Measurements from ENCODE around the gene CYP4F11.
"Not testable (repeated sequence)": the region's sequence is repeated elsewhere in the genome, so short reads cannot be mapped to it uniquely, and the experiment has no call there.

The CYP4F11 gene

GRCh38 chr19:15922021-15922420, 12.3 kb downstream of the CYP4F11 start:
- DNase-seq: no peak

GRCh38 chr19:15919243-15919642, 15.1 kb downstream of the CYP4F11 start:
- no peak for DNase-seq

- DNase-seq: no peak
Observed at GRCh38 chr19:15915109-15915508, 19.2 kb downstream of the CYP4F11 start.

DNA sequence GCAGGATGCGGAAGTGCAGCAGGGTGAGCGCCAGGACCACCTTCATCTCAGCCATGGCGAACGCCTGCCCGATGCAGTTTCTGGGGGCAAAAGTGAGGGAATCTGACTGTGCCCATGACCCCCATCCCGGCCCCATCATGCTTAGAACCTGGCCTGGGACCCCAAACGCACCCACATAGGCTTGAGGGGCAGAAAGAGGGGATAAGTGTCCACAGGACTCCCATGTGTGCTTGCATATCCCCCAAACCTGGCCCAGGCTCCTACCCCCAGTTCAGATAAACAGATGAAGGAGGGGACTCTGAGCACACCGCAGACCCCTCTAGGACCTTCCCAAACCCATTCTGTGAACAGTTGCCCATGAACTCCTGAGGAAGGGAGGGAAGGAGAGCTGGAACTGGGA, 20.5 kb downstream of the CYP4F11 start:
- no peak for DNase-seq

DNA sequence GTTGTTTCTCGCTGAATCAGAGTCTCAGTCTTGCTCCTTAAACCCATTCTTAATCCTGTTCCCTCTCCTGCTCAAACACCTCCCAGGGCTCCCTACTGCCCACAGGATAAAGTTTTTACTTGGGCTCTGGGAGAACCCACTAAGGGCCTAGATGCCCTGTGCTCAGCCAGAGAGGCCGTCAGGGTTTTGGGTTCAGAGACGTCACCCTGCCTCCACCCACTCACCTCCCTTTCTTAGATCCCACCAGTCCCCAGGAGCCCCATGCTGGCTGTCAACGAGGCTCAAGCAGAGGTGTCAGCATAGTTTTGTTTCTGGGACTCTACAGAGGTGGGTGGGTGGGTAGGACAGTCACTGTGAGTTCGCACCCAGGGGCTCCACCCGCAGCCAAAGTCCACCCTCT, 20.9 kb downstream of the CYP4F11 start:
- DNase-seq: no peak

- no peak for DNase-seq
Observed at GRCh38 chr19:15911599-15912235, 22.6 kb downstream of the CYP4F11 start.

- DNase-seq: no peak
Observed at GRCh38 chr19:15905026-15905425, 29.3 kb downstream of the CYP4F11 start.

DNA sequence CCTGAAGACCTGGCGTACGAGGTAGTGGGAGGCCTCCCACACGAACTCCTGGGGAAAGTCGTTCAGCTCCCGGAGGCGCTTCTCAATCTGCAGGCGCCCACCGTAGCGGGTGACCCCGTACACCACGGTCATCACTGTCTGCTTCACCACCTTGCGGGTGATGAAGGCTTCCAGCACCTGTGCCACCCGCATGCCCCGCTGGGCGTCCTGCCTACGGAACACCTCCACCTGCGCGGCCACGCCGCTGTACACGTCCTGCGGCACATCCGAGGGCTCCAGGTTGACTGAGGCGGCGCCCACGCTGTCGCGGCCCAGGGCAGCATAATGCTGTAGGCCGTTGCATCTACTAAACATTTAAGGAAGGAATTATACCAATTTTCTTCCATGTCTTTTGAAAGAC, 31.4 kb downstream of the CYP4F11 start:
- not testable (repeated sequence) for DNase-seq

- DNase-seq: no peak
Observed at GRCh38 chr19:15902254-15902653, 32.1 kb downstream of the CYP4F11 start.

GRCh38 chr19:15900504-15900903, 33.8 kb downstream of the CYP4F11 start:
- DNase-seq: no peak

DNA sequence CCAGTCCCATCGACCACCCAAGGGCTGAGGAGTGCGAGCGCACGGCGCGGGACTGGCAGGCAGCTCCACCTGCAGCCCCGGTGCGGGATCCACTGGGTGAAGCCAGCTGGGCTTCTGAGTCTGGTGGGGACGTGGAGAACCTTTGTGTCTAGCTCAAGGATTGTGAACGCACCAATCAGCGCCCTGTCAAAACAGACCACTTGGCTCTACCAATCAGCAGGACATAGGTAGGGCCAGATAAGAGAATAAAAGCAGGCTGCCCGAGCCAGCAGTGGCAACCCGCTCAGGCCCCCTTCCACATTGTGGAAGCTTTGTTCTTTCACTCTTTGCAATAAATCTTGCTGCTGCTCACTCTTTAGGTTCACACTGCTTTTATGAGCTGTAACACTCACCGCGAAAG, 34.3 kb downstream of the CYP4F11 start:
- not testable (repeated sequence) for DNase-seq

- DNase-seq: not testable (repeated sequence)
Observed at GRCh38 chr19:15899561-15899960, 34.8 kb downstream of the CYP4F11 start.

DNA sequence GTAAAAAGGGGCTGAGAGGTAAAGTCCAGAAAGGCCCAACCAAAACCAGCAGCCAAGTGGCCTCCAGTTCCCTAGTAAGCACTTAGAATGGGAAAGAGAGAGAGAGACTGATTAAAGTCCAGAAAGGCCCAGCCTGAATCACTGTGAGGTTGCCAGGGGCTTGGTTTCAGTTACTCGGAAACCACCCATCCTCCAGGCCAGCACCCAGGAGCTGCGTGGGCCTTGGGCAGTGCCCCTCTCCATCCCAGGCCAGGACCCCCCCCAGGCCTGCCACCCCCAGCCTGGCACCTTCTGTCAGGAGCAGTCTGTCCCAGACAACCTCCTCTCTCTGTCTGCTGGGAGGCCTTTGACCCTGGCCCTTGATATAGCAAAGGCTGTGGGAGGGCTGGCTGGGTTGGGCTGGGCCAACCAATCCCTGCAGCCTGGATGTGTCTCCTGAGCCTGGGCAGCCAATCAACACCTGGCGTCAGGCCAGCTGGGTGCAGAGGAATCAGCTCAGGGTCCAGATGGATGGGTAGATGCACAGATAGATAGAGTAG, 36.5 kb downstream of the CYP4F11 start, which contains the start of gene CYP4F2:
Gene CYP4F2, minus strand, starts transcription at position 337 of the 539 bp plus-strand sequence. CDS start 463 bp downstream, outside the sequence.
- DNase-seq: no peak

GRCh38 chr19:15897026-15897737, 37.1 kb downstream of the CYP4F11 start:
- DNase-seq: no peak

- DNase-seq: no peak
Observed at GRCh38 chr19:15895876-15896430, 38.4 kb downstream of the CYP4F11 start.

GRCh38 chr19:15894359-15894758, 40.0 kb downstream of the CYP4F11 start:
- no peak for DNase-seq

GRCh38 chr19:15893477-15893876, 40.9 kb downstream of the CYP4F11 start:
- no peak for DNase-seq

DNA sequence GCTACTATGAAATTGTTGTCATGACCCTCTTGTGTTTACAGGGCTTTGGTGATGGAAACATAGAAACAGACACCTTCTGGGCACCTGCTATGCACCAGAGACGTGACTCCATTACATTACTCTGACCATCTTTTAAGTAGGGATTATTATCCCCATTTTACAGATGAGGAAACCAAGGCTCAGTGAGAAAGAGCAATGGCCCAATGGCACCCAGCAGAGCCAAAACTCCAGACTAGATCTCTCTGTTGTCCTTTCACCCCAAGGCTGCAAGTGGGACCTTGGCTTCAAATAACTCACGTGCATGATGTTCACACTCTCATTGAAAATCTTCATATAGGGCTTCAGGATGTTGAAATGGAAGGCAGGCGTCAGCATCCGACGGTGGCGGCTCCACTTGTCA, 42.3 kb downstream of the CYP4F11 start:
- DNase-seq: no peak

GRCh38 chr19:15891434-15891833, 42.9 kb downstream of the CYP4F11 start:
- no peak for DNase-seq

DNA sequence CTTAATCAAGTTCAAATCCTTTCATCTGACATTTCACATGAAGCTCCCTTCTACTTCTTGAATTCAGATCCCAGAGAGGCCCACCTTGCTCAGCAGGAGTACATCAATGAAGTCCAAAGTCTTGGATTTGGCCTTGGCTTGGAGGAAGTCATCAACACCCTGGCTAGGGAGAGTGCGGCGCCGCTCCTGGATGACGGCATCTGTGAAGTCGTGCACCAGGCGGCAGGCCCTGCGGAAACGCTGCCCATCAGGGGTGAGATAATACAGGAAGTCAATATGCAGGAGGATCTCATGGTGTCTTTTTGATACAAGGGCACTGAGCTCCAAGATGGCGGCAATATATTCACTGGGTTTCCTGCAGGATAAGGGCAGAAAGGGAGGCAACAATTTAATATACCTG, 45.0 kb downstream of the CYP4F11 start:
- DNase-seq: not testable (repeated sequence)

GRCh38 chr19:15885919-15886318, 48.4 kb downstream of the CYP4F11 start:
- no peak for DNase-seq

DNA sequence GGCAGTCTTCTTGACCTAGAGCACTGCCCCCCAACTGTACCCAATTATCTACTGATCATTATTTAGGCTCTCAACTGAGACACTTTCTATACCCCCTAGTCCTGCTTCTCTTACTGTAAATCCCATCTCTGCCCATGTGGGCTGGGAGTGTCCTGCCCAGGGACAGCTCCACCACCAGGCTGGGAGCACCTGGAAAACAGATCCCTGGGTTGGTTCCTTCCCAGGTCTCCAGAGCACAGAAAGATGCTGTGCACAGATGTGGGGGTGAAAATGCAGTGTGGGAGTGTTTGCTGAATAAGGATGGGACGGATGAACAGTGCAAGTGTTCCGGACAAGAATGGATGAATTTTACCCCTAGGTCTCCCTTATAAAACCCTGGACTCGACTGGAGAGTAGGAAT, 49.2 kb downstream of the CYP4F11 start:
- DNase-seq: no peak

DNA sequence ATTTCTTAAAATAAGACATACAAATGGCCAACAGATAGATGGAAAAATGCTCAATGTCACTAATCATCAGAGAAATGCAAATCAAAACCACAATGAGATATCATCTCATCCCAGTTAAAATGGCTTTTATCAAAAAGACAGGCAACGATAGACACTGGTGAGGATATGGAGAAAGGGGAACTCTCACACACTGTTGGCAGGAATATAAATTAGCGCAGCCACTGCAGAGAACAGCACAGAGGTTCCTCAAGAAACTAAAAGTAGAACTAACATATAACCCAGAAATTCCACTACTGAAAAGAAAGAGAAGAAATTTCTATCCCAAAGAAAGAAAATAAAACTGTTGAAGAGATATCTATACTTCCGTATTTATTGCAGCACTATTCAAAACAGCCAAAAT, 51.0 kb downstream of the CYP4F11 start:
- not testable (repeated sequence) for DNase-seq
